Activated naive CD4-positive, alpha-beta T cell treated with Interleukin-2 at 50 U/mL for 16 hours (primary cell): ENCODE results near the gene LRP1B.
"Not testable (repeated sequence)": the region's sequence is repeated elsewhere in the genome, so short reads cannot be mapped to it uniquely, and the experiment has no call there.

Experiments used
- DNase-seq: peaks from one replicate; pipeline ENCODE4 v3.0.0-alpha.2; 2020

Gene LRP1B

DNA sequence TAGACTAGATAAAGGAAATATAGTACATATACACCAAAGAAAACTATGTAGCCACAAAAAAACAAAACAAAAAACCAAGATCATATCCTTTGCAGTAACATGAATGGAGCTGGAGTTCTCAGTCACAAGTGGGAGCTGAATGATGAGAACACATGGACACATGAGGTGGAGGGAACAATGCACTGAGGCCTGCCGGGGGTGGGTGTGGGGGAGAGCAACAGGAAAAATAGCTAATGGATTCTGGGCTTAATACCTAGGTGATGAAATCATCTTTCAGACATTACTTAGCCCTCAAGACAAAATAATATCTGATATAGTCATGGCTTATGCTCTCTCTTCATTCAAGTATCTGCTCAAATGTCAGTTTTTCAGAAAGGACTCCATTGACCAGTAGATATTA, 930.6 kb downstream of the LRP1B start:
- no peak for DNase-seq

DNA sequence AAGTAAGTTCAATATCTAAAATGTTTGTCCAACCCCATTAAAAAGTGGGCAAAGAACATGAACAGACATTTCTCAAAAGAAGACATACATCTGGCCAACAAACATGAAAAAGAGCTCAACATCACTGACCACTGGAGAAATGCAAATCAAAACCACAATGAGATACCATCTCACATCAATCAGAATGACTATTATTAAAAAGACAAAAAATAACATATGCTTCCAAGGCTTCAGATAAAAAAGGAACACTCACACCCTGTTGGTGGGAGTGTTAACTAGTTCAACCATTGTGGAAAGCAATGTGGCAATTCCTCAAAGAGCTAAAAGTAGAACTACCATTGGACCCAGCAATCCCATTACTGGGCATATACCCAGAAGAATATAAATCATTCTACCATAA, 931.1 kb downstream of the LRP1B start:
- no peak for DNase-seq

DNA sequence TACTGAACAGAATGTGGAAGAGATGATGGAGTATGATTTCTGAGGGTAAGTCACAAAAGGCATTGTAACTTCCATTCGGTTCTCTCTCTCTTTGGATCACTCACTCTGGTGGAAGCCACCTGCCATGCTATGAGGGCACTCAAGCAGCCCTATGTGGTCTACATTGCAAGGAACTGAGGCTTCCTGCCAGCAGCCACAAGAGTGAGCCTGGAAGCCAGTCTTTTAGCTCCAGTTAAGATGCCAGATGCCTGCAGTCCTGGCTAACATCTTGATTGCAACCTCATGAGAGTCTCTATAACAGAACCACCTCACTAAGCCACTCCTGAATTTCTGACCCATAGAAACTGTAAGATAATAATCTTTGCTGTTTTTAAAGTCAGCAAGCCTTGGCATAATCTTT, 935.7 kb downstream of the LRP1B start:
- DNase-seq: no peak

DNA sequence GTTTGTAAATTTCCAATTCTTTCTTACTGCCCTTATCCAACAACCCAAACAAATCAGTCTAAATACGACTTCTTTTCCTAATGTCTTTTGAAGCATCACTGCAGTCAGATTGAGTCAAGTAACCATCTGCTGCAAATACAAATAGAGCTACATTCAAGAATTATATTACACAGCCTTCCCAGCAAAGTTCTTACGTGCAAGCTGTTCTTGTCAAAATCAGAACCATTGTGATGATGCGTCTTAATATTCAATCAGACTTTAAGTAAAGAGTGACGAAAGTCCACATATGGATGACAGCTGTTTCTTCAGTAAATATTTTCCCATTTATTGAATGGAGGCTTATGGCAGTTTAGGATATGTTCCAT, 943.8 kb downstream of the LRP1B start:
- no peak for DNase-seq

DNA sequence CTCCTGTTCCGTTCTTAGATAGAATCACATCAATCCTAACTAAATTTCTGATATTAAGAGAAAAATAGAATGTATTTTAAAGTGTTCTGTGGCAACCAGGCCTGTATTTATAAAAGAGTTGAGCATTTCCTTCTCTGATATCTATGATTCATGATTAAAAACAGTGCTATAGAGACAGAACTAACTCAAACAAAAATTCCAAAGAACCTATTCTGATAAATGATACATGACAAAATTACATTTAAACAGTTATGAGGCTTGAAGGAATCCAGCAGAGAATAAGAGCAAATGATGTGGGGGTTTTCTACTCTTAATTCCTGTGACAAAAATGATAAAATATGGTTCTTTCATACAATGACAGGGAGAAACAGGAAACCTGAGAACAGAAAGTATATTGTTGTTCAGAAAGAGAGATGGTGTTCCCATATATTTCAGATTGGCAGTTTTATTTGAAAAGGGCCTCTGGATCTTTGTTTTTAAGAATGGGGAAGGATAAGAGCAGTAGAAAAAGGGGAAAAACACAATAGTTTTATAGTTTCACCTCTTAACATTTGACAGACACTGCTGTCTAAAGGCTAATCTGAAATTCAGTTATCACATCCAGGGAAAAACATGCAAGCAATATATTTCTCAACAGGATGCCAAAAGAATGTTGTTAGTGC, 944.3 kb downstream of the LRP1B start:
- no peak for DNase-seq

DNA sequence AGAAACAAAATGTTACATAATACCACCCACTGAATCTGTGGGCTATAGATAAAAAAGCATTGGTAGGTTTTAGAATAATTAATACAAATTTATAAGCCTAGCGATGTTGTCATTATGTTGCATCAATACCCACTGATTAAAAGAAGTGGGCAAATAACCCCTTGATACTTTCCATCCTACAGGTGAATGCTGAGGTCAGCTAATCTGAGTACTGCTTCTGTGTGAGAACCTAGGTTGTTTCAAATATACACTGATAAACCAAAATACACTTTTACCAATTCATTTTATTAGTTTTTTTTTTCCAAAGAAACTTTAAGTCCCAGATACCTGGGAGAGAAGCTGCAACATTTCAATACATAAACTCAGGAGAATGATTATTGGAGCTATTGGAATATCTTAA, 948.6 kb downstream of the LRP1B start:
- DNase-seq: no peak

DNA sequence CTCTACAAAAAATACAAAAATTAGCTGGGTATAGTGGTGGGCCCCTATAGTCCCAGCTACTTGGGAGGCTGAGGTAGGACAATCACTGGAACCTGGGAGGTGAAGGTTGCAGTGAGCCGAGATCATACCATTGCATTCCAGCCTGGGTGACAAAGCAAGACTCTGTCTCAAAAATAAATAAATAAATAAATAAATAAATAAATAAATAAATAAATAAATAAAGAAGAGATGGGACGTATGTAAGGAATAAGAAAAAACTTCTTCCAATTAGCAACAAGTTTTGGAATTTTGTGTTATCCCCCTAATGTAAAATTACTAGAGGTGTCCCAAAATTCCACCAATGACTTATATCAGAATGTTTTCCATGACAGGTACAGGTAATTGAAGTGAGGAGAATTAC, 961.7 kb downstream of the LRP1B start:
- DNase-seq: not testable (repeated sequence)

DNA sequence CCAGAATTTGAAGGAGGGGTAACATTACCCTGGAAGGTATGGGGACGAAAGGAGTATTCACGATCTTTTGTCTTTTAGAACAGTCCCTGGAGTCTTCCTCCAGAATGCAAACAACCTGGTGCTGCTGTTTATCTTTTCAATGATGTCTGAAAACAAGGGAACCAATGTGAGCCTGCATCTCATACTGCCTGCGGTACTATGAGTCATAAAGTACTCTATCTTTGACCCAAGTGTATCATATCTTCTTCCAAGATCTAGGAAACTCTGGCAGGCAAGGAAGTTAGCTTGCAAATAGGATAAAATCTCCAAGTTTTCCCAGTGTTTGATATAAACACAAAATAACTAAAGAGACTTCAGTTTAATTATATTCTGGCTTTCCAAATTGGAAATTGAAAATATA, 968.5 kb downstream of the LRP1B start:
- no peak for DNase-seq

DNA sequence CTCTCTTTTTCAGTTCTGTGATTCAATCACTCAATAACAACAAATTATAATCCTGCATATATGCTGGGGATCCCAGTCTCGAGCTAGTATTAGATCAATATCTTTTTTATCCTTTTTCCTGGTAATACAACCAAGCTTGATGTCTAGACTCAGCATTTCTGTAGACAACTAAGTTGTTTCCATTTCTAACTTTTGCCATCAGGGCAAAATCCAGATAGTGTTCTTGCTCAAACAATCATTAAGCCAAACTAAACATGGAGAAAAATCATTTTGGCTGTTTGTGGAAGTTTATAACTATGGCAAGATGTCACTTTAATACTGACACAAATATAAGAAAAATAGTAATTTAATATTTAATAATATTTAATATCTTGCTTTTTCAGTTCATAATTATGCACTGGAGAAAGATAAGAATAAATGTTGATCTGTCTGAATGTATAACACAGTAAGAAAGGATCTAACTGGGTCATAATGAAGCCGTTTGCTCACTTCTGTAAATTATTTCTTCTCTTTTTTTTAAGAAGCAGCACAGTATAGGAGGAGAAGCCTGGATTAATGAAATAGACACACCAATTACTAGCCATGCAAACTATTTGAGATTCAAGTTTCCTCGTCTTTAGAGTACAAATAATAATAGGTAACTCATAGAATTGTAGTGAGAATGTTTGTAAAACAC, 979.1 kb downstream of the LRP1B start:
- no peak for DNase-seq

DNA sequence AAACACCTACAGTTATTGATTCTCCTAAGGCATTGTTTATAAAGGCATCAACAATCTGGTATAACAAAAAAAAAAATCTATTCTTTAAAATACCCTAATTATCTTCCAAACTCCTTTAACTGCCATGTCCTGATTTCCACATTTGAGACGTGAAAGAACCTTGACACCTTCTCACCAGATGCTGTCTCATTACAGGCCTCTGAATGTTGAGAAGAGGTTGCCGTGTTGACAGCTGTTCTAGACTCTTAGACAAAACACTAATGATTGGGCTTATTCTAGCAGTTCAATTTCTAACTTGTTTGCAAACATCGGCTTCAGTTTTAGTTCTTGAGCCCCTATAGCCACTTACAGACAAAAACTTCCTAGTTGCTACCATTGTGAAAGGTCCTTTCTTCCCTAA, 988.8 kb downstream of the LRP1B start:
- DNase-seq: no peak

DNA sequence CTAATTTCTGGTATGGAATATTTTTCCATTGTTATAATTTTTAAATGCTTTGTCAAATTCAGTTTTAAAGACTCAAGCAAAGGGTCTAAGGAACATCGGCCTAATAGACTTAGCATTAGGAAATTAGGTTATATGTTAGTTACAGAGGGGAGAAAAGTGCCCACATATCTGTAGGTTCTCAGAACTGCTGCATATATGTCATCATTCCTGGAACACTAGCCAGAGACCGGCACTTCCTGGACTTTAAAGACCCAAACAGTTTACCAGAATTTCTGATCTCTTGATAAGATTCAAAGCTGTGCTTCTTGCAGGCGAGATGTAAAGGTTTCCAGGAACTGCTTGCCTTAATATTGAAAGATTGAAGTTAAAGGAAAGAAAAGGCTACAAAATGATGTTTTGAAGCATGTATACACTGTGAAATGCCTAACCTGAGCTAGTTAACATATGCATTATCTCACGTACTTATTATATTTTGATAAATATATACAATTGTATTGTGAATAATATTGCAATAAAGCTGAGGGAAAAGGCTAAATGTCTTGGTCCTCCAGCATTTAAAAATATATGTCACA, 993.6 kb downstream of the LRP1B start:
- DNase-seq: no peak

DNA sequence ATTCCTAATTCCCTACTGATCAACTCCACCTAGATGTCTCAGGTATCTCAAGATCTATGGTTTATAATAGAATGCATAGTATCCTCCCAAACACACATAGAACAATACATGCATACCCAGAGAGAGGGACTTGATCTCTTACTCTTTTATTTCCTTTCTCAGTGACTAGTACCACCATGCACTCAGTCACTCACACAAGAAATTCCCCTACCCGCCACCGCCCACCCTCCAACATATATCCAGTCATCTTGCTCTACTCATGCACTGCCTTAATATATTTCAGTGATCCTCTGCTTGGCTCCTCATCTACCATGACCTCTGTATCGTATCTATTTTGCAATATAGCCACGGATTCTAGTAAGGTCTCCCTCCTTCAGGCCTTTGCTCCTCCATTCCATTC, 996.9 kb downstream of the LRP1B start:
- no peak for DNase-seq

DNA sequence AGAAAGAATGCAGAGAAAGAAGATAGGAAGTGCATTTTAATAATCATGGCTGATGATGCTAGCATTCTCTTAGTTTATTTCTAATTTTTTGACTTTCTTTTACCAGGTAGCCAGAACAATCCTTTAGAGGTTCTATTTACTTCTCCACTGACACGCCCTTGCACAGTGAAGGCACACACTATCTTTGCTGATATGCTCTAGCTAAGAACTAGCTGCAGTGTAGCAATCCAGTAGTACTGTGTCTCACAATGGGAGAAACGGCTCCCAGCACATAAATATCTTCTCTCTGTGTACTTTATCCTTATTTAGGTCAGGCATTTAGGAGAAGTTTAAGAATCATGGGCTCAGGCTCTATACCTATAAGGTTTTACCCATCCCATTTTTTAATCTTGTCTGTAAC, 1005.4 kb downstream of the LRP1B start:
- DNase-seq: no peak

DNA sequence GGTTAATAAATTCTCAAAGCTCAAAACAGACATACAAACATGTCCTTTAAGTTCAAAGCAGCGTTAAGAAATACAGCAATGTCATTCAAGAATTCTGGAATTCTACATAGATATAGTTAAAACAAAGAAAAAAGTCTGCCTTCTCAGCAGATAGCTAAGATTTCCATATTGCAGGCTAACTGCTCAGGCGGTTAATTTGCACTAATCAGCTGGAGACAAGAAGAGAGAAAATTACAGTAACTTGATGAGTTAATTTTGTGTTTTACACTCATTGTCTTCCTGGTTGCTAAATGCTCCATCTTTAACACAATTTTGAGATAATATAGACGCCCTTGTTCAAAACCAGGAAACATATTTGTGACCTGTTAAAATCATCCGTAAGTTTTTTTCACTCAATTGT, 1012.0 kb downstream of the LRP1B start:
- DNase-seq: no peak

DNA sequence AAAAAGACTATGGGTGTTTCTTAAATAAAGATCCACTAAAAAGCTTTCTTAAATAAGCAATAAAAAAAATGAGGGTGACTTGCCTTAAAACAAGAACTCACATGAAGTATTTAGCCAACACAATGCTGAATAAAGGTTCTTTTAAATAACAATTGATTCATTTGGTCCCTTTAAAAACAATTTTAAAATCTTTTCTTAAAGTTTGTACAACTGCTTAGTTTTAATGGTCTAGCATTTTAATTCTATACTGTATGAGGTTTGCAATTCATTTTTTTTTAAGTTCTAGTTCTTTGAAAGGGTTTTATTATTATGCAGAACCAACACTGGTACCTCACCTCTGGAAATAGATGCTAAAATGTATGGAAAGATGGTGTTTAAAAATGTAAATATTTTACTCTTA, 1017.5 kb downstream of the LRP1B start:
- DNase-seq: no peak

DNA sequence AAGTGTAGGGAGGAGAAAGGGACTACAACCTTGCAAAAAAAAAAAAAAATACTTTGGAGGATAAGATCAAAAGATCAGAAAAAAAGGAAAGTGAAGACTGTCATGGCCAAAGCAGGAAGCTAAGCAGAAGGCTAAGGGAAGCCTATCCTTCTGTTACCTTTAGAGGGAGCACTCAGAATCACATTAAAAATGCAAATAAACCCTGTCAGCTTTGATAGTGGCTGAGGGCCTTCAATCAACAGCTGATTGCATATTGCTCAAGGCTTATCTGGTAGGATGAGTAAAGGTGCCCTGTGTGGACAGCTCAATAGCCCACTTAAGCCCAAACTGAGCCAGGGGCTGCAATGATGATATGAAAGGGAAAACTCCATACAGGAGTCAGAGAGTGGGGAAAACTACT, 1021.2 kb downstream of the LRP1B start:
- no peak for DNase-seq

DNA sequence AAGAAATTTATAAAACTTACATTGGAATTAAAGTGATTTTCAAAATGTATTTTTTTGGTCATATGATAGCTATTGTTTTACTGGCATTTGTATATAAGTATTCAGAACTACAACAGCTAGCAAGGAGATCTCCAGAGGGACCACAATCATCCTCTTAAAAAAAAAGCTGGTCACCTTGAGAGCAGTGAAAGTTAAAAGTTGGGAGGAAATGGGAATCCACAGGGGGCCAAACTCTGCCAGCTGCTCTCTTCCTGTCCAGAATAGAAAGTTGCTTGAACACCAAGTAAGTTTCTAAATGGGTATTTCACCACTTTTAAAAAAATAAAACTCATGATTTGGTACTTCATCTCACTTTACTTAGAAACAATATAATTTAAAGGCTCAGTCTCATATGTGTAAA, 1025.1 kb downstream of the LRP1B start:
- no peak for DNase-seq

DNA sequence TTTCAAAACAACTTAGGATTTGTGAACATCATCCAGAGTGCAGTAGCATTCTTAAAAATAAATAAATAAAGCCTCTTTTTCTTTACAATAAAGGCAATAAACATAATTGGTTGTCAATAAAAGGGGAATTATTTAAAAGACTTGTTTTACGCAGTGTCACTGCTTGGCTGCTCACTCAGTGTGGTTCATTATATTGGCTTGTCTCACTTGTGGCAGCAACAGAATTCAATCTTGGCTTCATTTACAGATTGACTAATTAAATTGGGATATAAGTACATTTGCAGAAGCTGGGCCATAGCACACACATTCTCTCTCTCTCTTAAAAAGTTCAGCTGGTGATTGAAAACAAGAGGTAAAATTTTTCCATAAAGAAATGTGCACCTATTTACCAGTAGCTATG, 1027.6 kb downstream of the LRP1B start:
- DNase-seq: no peak

DNA sequence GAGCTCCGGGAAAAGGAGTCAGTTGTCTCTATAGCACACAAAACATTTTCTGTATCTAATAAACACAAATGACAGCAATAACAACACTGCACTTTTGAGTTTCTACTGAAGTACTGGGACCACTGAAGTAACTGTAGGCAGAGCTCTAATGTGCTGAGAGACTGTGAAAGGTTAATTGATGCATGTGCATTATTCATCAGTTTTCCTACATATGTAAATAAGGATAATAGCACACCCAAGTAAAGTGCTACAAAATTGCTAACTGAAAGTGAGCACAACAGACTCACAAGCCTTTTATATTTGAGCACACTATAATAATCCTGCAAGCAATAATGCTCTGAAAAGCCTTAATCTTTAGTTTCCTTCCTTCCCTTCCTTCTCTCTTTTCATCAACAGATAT, 1051.6 kb downstream of the LRP1B start:
- no peak for DNase-seq

DNA sequence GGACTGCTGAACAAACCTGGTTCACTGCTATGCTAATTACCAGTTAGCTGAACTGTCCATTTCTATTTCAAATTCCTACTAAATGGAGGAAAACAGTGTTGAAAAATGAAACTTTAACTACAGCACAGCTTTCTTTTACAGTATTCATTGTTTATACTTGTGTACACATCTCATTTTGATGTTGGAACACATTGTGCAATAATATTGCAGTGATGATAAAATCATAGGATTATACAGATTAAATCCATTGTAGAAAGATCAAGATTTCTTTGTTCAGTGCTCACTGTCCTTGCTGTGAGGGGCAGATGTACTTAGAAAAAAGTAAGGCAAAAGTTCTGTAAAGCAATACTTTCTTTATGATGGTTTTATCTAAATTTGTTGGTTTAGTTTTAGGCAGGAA, 1055.1 kb downstream of the LRP1B start:
- no peak for DNase-seq

DNA sequence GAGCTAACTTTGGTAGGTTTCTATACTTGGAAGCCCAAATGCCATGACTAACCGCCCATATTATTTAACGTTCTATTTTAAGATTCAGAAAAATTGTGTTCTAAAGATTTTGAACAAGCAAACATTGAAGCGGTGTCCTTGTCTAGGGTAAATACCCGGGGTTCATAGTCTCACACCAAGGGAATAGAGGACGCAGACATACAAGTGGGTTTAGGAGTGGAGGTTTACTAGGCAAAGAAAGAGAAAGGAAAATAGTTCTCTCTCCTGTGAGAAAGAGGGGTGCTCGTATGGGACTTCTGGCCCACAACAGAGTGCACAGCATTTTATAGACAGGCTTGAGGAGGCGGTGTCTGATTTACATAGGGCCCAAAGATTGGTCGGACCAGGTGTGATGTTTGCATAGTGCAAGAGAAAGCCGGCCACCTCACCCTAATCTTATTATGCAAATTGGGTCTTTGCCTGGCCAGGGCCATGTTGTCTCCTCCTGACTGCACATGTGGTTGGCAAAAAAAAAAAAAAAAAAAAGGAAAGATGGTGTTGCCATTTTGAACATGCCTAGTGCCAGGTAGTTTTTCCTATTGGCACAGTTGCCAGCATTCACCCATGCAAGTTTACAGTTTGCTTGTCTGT, 1062.6 kb downstream of the LRP1B start:
- DNase-seq: no peak

DNA sequence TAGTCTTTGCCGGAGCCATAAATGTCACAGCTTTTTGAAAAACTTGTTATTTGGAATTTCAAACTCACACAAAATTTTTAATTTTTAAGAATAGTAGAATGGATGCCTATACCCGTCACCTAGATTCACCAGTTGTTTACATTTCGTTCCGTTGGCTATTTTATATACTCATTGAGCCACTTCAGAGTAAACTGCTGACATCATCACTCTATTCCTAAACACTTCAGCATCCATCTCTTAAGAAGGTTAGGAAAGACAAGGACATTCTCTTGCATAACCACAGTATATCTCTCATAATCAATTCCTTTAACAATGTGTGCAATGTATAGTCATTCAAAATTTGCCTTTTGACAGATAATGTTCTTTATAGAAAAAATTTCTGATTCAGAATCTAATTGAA, 1065.8 kb downstream of the LRP1B start:
- DNase-seq: no peak

DNA sequence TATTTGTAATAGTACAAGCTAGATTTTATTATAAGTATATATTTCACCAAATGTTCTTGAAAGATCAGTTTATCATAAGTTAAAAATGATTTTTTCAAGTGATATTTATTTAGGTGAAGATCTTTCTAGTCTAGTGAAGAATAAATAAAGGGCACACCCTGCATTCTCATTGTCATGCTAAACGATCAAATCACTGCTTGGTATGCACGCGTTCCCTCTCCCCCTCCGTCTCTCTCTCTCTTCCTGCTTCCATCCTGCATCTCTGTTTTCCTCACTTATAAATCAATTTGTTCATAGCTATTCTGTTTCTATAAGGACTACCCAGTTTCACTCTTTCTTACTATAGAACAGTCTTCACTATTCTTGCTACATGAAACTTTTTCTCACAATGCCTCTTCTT, 1067.4 kb downstream of the LRP1B start:
- DNase-seq: no peak

DNA sequence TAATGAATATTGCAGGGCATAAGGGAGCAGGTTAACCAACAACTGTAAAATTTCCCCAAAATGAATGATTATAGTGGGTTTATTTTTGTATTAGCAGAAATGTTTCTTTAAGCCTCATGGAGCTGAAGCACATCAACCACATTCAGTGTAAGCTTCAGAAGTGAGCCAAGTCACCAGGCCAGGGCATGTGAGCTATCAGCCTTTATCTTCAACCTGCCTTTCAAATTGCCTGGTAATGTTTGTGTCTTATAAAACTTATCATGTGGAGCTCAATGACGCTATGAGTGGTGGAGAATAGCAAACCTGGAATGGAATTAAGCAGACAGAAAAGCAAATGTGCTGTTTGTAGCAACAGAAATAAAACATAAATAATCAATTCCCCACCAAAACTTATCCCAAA, 1068.4 kb downstream of the LRP1B start:
- no peak for DNase-seq
